NCI-H2107 treated with DMSO at 0.1 percent for 48 hours (cell line): ENCODE measurements around the gene SRP68.

Source experiments
- DNase-seq: peaks from one replicate; lab custom pipeline; 2025; ENCODE audit not compliant: unreplicated experiment; lab: John Stamatoyannopoulos, UW

SRP68 gene

GRCh38 chr17:76018801-76019200, 53.5 kb downstream of the SRP68 start:
- DNase-seq = no peak

GRCh38 chr17:76018340-76018680, 54.0 kb downstream of the SRP68 start:
- no peak for DNase-seq

- no peak for DNase-seq
These were observed 54.6 kb downstream of the SRP68 start for GRCh38 chr17:76017481-76018339.

- peak; percentile 83 for DNase-seq
These were observed 57.4 kb downstream of the SRP68 start for GRCh38 chr17:76014925-76015261.

- peak; percentile 27 for DNase-seq
These were observed 58.0 kb downstream of the SRP68 start for GRCh38 chr17:76014100-76014924.

- DNase-seq = no peak
These were observed 58.9 kb downstream of the SRP68 start for GRCh38 chr17:76013377-76013932.

- DNase-seq = no peak
These were observed 60.4 kb downstream of the SRP68 start for GRCh38 chr17:76011951-76012350.

- DNase-seq = no peak
These were observed 62.2 kb downstream of the SRP68 start for GRCh38 chr17:76009969-76010661.

- DNase-seq = no peak
These were observed 62.9 kb downstream of the SRP68 start for GRCh38 chr17:76009447-76009846.

GRCh38 chr17:76008630-76009425, 63.5 kb downstream of the SRP68 start:
- DNase-seq = no peak

- no peak for DNase-seq
These were observed 64.1 kb downstream of the SRP68 start for GRCh38 chr17:76008208-76008607.

- no peak for DNase-seq
These were observed 64.5 kb downstream of the SRP68 start for GRCh38 chr17:76007850-76008165.

GRCh38 chr17:76007131-76007849, 65.0 kb downstream of the SRP68 start:
- DNase-seq = no peak

- DNase-seq = peak; percentile 39
These were observed 66.8 kb downstream of the SRP68 start for GRCh38 chr17:76005263-76006149.

GRCh38 chr17:76004750-76005262, 67.5 kb downstream of the SRP68 start:
- no peak for DNase-seq

GRCh38 chr17:76003915-76004314, 68.4 kb downstream of the SRP68 start:
- DNase-seq = no peak

GRCh38 chr17:76002100-76002499, 70.2 kb downstream of the SRP68 start:
- no peak for DNase-seq

- DNase-seq = no peak
These were observed 71.4 kb downstream of the SRP68 start, which contains the start of gene CDK3 for GRCh38 chr17:76000755-76001521. Gene CDK3 (plus strand): TSS chr17:76000855. CDS start chr17:76001426, 571 bp downstream.
